CD4-positive, alpha-beta T cell (primary cell): ENCODE measurements around the gene SLC24A3. TPM values are rescaled to one million over a fixed set of nuclear protein-coding genes. Genes with fewer than 3 reads are reported as not detected.

Experiments
- ATAC-seq: fragments of 200-7000 bp; cut with Tn5 transposase; one replicate; pipeline ENCODE4 v1.10.0; 2022; ENCODE audit warnings: mild to moderate bottlenecking; ENCODE audit not compliant: poor library complexity
- CTCF ChIA-PET: fragments of 350-600 bp; sonication (Branson Sonifier 250); formaldehyde crosslinking; loops from one replicate; lab custom pipeline; 2021; ENCODE audit warnings: antibody characterized with exemption, inconsistent platforms; lab: Charles Lee
- POLR2A ChIA-PET: fragments of 350-600 bp; sonication (Branson Sonifier 250); formaldehyde crosslinking; loops from one replicate; lab custom pipeline; 2021; ENCODE audit warnings: antibody characterized with exemption, inconsistent platforms; lab: Charles Lee
- DNase-seq, 14 experiments: peaks; one replicate each; pipeline ENCODE4 v3.0.0-alpha.2; 2013 to 2020; ENCODE audit warnings: mixed read lengths in 2 of 14
- H3K27ac ChIP-seq, 2 donors: one replicate each; pipeline versions ENCODE4 v1.5.1 to v1.7.0; 2013; ENCODE audit warnings: low read length in 2 of 2, low read depth in 1 of 2, mild to moderate bottlenecking in 1 of 2
- H3K27me3 ChIP-seq, 2 experiments: 1 replicate in 1 of 2; 2 replicates in 1 of 2; pipeline versions ENCODE4 v1.6.1 to v1.7.0; 2013; ENCODE audit warnings: low read length in 2 of 2, control low read depth in 1 of 2, mild to moderate bottlenecking in 1 of 2, moderate library complexity in 1 of 2; ENCODE audit not compliant: insufficient read depth in 2 of 2, control insufficient read depth in 1 of 2
- H3K36me3 ChIP-seq: one replicate; pipeline ENCODE4 v1.6.1; 2013; ENCODE audit warnings: low read length, control low read depth; ENCODE audit not compliant: insufficient read depth
- H3K4me1 ChIP-seq: one replicate; pipeline ENCODE4 v1.6.1; 2013; ENCODE audit warnings: low read length, control low read depth; ENCODE audit not compliant: insufficient read depth
- H3K4me3 ChIP-seq: one replicate; pipeline ENCODE4 v1.5.1; 2013; ENCODE audit warnings: mild to moderate bottlenecking, low read length, moderate library complexity
- H3K9me3 ChIP-seq, 2 experiments: 1 replicate in 1 of 2; 2 replicates in 1 of 2; pipeline versions ENCODE4 v1.6.1 to v1.7.0; 2013; ENCODE audit warnings: low read length in 2 of 2, mild to moderate bottlenecking in 2 of 2, control low read depth in 1 of 2, moderate library complexity in 1 of 2; ENCODE audit not compliant: control insufficient read depth in 1 of 2, insufficient read depth in 1 of 2
- H3K27ac Mint-ChIP-seq: one replicate; pipeline ENCODE4 v1.8.0; 2020; ENCODE audit warnings: mixed read lengths
- H3K27me3 Mint-ChIP-seq: one replicate; pipeline ENCODE4 v1.8.0; 2021; ENCODE audit warnings: mixed read lengths
- H3K36me3 Mint-ChIP-seq: one replicate; pipeline ENCODE4 v1.8.0; 2021; ENCODE audit warnings: low read depth, mixed read lengths
- H3K4me1 Mint-ChIP-seq: one replicate; pipeline ENCODE4 v1.8.0; 2021; ENCODE audit warnings: low read depth, mixed read lengths
- H3K4me3 Mint-ChIP-seq: one replicate; pipeline ENCODE4 v1.8.0; 2020; ENCODE audit warnings: mild to moderate bottlenecking, mixed read lengths
- H3K9me3 Mint-ChIP-seq: one replicate; pipeline ENCODE4 v1.8.0; 2020; ENCODE audit warnings: mixed read lengths
- intact Hi-C, 2 experiments: fragments of 100-400 bp; cut with DNase I in 1 of 2; cut with micrococcal nuclease in 1 of 2; formaldehyde crosslinking; loops; one replicate each; pipeline versions ENCODE4 v1.15.1 to v1.9.0; 2023 to 2025; cut with DNase I, micrococcal nuclease
- total RNA-seq, 174 experiments: library from RNA in 2 of 174; stranded (reverse) in 2 of 174; gene quantifications; one replicate each; pipeline ENCODE4 v1.2.3 and lab custom pipeline; 2021 to 2026
- TF ChIP-seq, protein P1 (sequence below): fragments of 200-600 bp; IDR thresholded peaks from one replicate; pipeline ENCODE4 v1.8.0; 2022; ENCODE audit warnings: antibody characterized with exemption, mild to moderate bottlenecking

The SLC24A3 gene
- total RNA-seq, 2 experiments from 2014 or later = not detected

DNA sequence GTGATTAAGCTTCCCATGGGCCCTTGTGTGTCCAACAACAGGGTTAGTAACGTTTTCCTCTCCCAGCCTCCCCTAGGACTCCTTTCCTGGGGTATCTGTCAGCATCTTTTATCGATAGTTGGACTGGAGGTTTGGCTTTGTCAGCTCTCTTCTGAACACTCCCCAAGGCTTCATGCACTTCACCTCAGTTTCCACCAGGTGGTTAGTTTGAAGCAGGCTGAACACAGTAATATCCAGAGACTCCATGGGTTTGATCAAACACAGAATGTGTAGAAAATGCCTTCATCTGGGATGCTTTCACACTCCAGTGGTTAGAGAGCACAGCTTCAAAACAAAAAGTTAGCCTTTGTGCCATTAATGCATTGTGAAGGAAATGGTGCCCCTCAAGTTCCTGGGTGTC is 139.1 kb downstream of the SLC24A3 start:
- Mint-ChIP-seq H3K9me3 (no peaks in the 10 kb centered on the region), H3K4me3 (no peak overlapping the region), H3K36me3 (no peaks in the 10 kb centered on the region), H3K27me3 (no peaks in the 10 kb centered on the region), H3K27ac (no peak overlapping the region), H3K4me1 (no peaks in the 10 kb centered on the region)
- no peak overlapping the region for H3K27ac ChIP-seq
- H3K4me3 ChIP-seq = no peak overlapping the region
- CTCF ChIA-PET = no interaction called here
- TF ChIP-seq, protein P1, sequence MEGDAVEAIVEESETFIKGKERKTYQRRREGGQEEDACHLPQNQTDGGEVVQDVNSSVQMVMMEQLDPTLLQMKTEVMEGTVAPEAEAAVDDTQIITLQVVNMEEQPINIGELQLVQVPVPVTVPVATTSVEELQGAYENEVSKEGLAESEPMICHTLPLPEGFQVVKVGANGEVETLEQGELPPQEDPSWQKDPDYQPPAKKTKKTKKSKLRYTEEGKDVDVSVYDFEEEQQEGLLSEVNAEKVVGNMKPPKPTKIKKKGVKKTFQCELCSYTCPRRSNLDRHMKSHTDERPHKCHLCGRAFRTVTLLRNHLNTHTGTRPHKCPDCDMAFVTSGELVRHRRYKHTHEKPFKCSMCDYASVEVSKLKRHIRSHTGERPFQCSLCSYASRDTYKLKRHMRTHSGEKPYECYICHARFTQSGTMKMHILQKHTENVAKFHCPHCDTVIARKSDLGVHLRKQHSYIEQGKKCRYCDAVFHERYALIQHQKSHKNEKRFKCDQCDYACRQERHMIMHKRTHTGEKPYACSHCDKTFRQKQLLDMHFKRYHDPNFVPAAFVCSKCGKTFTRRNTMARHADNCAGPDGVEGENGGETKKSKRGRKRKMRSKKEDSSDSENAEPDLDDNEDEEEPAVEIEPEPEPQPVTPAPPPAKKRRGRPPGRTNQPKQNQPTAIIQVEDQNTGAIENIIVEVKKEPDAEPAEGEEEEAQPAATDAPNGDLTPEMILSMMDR = no peak
- no peak for DNase-seq
- no peaks in the 10 kb centered on the region for H3K4me1 ChIP-seq
- ATAC-seq = no peak
- H3K36me3 ChIP-seq = no peaks in the 10 kb centered on the region
- intact Hi-C loops = no loop called here
- peaks cover 0 to 5% of the 10 kb centered on the region in 2 experiments for H3K9me3 ChIP-seq
- no peaks in the 10 kb centered on the region for H3K27me3 ChIP-seq
- POLR2A ChIA-PET = no interaction called here

DNA sequence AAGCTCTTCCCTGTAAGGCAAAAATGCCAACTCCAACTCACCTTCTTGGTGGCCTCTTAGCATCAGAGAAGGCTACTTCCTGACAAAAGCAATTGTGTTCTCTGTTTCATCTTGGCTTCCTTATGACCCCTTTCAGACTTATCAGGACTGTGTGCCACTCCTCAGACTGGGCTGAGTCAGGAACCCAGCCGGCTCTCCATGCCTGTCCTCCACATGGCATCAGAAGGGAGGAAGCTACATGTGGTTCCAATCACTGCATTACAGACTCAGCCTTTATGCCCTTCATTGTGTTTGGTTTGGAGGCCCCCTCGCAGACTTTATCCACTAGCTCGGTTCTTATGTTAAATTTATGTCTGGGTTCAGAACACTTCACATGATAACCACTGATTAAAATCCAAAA is 142.5 kb downstream of the SLC24A3 start:
- Mint-ChIP-seq H3K36me3 (no peaks in the 10 kb centered on the region), H3K27ac (no peak overlapping the region), H3K27me3 (no peaks in the 10 kb centered on the region), H3K4me1 (no peaks in the 10 kb centered on the region), H3K9me3 (no peaks in the 10 kb centered on the region), H3K4me3 (no peak overlapping the region)
- Histone ChIP-seq H3K9me3 (peaks cover 0 to 15% of the 10 kb centered on the region in 2 experiments), H3K4me1 (no peaks in the 10 kb centered on the region), H3K36me3 (no peaks in the 10 kb centered on the region), H3K27ac (no peak overlapping the region), H3K4me3 (no peak overlapping the region), H3K27me3 (no peaks in the 10 kb centered on the region)
- POLR2A ChIA-PET = no interaction called here
- no peak for DNase-seq
- CTCF ChIA-PET = no interaction called here
- ATAC-seq = no peak
- intact Hi-C loops = no loop called here
- TF ChIP-seq, protein P1 = no peak

DNA sequence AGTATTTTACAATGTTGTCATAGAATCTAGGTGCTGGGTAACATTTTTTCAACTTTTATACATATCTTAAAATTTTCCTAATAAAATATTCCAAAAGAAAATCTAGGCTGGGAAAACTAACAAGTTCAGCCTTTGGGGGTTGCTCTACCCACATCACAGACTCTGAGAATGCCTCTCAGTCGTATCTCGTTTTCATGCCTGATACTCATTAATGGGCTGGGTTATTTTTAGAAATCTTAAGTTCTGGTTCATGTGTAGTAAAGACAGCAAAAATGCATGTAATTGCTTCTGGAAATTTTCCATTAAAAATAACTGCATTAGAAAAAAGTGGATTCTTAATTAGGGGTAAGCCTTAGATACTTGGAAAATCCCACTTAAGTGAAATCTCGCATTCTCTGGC is 149.3 kb downstream of the SLC24A3 start:
- ChIA-PET CTCF (no interaction called here), POLR2A (no interaction called here)
- H3K36me3 Mint-ChIP-seq = no peaks in the 10 kb centered on the region
- Histone ChIP-seq H3K27me3 (no peaks in the 10 kb centered on the region), H3K9me3 (peaks cover 0 to 10% of the 10 kb centered on the region in 2 experiments), H3K36me3 (no peaks in the 10 kb centered on the region), H3K4me3 (no peak overlapping the region), H3K27ac (no peak overlapping the region), H3K4me1 (no peaks in the 10 kb centered on the region)
- intact Hi-C loops = no loop called here
- no peaks in the 10 kb centered on the region for H3K27me3 Mint-ChIP-seq
- H3K27ac Mint-ChIP-seq = no peak overlapping the region
- TF ChIP-seq, protein P1 = no peak
- no peaks in the 10 kb centered on the region for H3K4me1 Mint-ChIP-seq
- no peak overlapping the region for H3K4me3 Mint-ChIP-seq
- no peak for ATAC-seq
- no peak for DNase-seq
- H3K9me3 Mint-ChIP-seq = no peaks in the 10 kb centered on the region
